Right lobe of liver (tissue), 6 donors: Measurements from ENCODE around the gene MYO15A. TPM values are rescaled to one million over a fixed set of nuclear protein-coding genes. Genes with fewer than 3 reads are reported as not detected.

Experiments
- ATAC-seq, 4 donors: fragments of 200-7000 bp; cut with Tn5 transposase; one replicate each; pipeline ENCODE4 v1.9.1; 2020; ENCODE audit warnings: mild to moderate bottlenecking in 4 of 4, moderate library complexity in 4 of 4
- DNase-seq, 3 donors: peaks; one replicate each; pipeline ENCODE4 v3.0.0-alpha.2; 2020
- H3K27ac ChIP-seq, 3 donors: fragments of 200-600 bp; one replicate each; pipeline ENCODE4 v1.8.0; 2022
- H3K27me3 ChIP-seq, 2 donors: fragments of 200-600 bp; one replicate each; pipeline ENCODE4 v1.8.0; 2022
- H3K36me3 ChIP-seq, 4 donors: fragments of 200-600 bp; sonication (generic) in 1 of 4; one replicate each; pipeline versions ENCODE4 v1.5.1 to v1.8.0; 2017 to 2022; ENCODE audit warnings: control low read depth in 1 of 4
- H3K4me1 ChIP-seq, 4 donors: fragments of 200-600 bp; sonication (generic) in 1 of 4; one replicate each; pipeline versions ENCODE4 v1.5.1 to v1.8.0; 2017 to 2022; ENCODE audit warnings: control low read depth in 1 of 4
- H3K4me3 ChIP-seq, 3 donors: fragments of 200-600 bp; one replicate each; pipeline ENCODE4 v1.8.0; 2022
- H3K9me3 ChIP-seq, 4 donors: fragments of 200-600 bp; sonication (generic) in 1 of 4; one replicate each; pipeline versions ENCODE4 v1.5.1 to v1.8.0; 2017 to 2022; ENCODE audit warnings: control low read depth in 1 of 4
- POLR2A ChIP-seq: fragments of 450-650 bp; IDR thresholded peaks from one replicate; pipeline ENCODE4 v1.6.1; 2017; ENCODE audit warnings: antibody characterized with exemption, mild to moderate bottlenecking
- WGBS: methylation state at CpG from one replicate; pipeline ENCODE4 v1.1.6; 2018; ENCODE audit warnings: low coverage, low lambda C conversion rate; ENCODE audit not compliant: insufficient coverage; ENCODE audit errors: missing lambda C conversion rate; 5-methylcytosine and 5-hydroxymethylcytosine counted together
- intact Hi-C, 2 donors: fragments of 100-400 bp; cut with DNase I; formaldehyde crosslinking; loops; one replicate each; pipeline versions ENCODE4 v1.11.2 to v1.14.1; 2022
- total RNA-seq, 6 experiments: library from RNA; depleted of rRNA in 2 of 6; stranded (reverse); fragments of >200 nt in 2 of 6; fragmentation: NEBNext Ultra II Directional in 3 of 6; extraction: Animal tissue kit (Norgen Biotek cat#: 25700) in 3 of 6; gene quantifications; one replicate each; pipeline versions ENCODE4 v1.1.0 to v1.2.4, GENCODE V29; 2016 to 2023
- TF ChIP-seq, protein P1 (sequence below), 4 donors: fragments of 200-600 bp in 3 of 4; fragments of 450-650 bp in 1 of 4; IDR thresholded peaks; one replicate each; pipeline versions ENCODE4 v1.5.1 to v1.8.0; 2016 to 2022; ENCODE audit warnings: antibody characterized with exemption in 4 of 4, mild to moderate bottlenecking in 2 of 4
- donor health status: DM: no; HTN: yes; CAD: no.
- donor health status: DM: no; HTN: no; CAD: no.
- donor health status: DM: no; HTN: no; CAD: no.
- donor health status: DM: no; HTN: yes; CAD: no.
- donor health status: DM: no; HTN: yes; CAD: no.

Gene MYO15A
- total RNA-seq, 6 experiments from 2014 or later, result 0.19 to 6.2 (median 1.5) TPM

- TF ChIP-seq, protein P1, sequence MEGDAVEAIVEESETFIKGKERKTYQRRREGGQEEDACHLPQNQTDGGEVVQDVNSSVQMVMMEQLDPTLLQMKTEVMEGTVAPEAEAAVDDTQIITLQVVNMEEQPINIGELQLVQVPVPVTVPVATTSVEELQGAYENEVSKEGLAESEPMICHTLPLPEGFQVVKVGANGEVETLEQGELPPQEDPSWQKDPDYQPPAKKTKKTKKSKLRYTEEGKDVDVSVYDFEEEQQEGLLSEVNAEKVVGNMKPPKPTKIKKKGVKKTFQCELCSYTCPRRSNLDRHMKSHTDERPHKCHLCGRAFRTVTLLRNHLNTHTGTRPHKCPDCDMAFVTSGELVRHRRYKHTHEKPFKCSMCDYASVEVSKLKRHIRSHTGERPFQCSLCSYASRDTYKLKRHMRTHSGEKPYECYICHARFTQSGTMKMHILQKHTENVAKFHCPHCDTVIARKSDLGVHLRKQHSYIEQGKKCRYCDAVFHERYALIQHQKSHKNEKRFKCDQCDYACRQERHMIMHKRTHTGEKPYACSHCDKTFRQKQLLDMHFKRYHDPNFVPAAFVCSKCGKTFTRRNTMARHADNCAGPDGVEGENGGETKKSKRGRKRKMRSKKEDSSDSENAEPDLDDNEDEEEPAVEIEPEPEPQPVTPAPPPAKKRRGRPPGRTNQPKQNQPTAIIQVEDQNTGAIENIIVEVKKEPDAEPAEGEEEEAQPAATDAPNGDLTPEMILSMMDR (IDR thresholded peaks at IDR 0.05), result no peak
- no peak for TF ChIP-seq POLR2A
- peak in 2 of 4 donors; percentile 0 to 6 for ATAC-seq
- Histone ChIP-seq H3K4me3 (peak overlapping the region; percentile 86 to 90 (median 88)), H3K36me3 (no peaks in the 10 kb centered on the region), H3K9me3 (no peaks in the 10 kb centered on the region), H3K27me3 (no peaks in the 10 kb centered on the region), H3K27ac (peak overlapping the region; percentile 96 to 99 (median 98)), H3K4me1 (peaks cover 0 to 46% (median 22%) of the 10 kb centered on the region in 4 donors)
- DNase-seq, result peak; percentile 61 to 69 (median 61)
- intact Hi-C loops, result no loop called here
- 0% methylated on average over 3 of the region's 92 CpGs for WGBS
Measured at GRCh38 chr17:18184143-18185031, 75.8 kb downstream of the MYO15A start.

DNA sequence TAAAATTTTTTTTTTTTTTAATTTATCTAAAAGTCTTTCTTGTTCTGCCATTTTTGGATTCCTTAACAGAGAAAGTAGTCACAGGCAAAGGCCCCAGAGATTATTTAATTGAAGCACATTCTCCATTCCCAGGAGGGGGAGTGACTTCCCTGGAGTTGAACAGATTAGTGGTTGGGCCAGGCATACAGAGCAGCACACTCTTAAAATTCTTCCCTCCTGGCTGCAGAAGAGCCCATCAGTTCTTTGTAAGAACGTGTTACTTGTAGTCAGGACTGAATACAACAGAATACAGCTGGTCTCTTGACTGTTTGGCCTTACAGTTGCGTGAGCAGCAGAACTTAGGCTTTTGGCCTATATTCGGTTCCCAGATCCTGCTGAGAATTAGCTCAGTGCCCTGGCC is 76.8 kb downstream of the MYO15A start:
- peak overlapping the region; percentile 86 to 90 (median 88) for H3K4me3 ChIP-seq
- DNase-seq (no peak), ATAC-seq (no peak)
- no peaks in the 10 kb centered on the region for H3K9me3 ChIP-seq
- H3K36me3 ChIP-seq, result no peaks in the 10 kb centered on the region
- peaks cover 0 to 56% (median 26%) of the 10 kb centered on the region in 4 donors for H3K4me1 ChIP-seq
- peak overlapping the region in 2 of 3 donors; percentile 7 to 98 for H3K27ac ChIP-seq
- no peaks in the 10 kb centered on the region for H3K27me3 ChIP-seq
- WGBS, result 0% methylated on average over 3 of the region's 3 CpGs
- TF ChIP-seq POLR2A, result no peak
- TF ChIP-seq, protein P1 (IDR thresholded peaks at IDR 0.05), result no peak
- intact Hi-C loops, result no loop called here

DNA sequence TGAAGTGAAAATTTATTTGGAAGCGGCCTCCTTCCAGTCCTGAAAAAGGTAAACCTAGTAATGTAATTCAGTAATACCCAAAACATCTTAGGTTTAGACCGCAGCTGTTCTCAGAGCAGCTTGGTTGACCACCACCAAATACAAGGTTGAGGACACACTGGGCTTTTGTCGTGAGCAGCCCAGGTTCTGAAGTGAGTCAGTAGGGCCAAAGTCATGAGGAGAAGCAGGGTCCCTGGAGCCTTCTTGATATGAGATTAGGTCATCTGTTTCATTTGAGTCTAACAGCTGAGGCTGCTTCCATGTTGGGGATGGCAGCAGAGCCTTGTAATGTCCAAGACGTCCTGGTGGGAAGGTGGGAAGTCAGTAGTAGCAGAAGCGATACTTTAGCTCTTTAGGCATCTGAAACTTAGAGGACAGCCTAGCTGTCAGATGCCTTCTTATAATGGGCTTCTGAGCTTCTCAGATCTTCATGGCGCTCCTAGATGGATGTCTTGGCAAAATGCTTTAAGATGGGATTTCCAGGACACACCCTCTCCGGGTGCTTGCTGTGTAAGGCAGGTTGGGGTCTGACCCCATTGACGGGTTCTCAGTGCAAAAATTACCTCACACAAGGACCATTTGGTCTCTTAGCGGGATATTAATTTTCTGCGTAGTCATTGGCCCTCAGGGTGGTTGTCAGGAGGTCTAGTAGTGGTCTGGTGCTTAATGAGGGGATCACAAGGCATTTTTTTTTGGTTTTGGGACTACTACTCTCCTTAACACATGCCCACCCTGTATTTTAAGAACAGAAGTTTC is 77.5 kb downstream of the MYO15A start:
- TF ChIP-seq POLR2A, result no peak
- TF ChIP-seq, protein P1 (IDR thresholded peaks at IDR 0.05), result no peak
- WGBS, result 39% methylated on average over 6 of the region's 10 CpGs
- Histone ChIP-seq H3K27me3 (no peaks in the 10 kb centered on the region), H3K27ac (peak overlapping the region in 1 of 3 donors; percentile 7), H3K4me1 (peaks cover 0 to 62% (median 29%) of the 10 kb centered on the region in 4 donors), H3K4me3 (peak overlapping the region; percentile 86 to 90 (median 88)), H3K9me3 (no peaks in the 10 kb centered on the region), H3K36me3 (no peaks in the 10 kb centered on the region)
- no peak for ATAC-seq
- intact Hi-C loops, result no loop called here
- no peak for DNase-seq

DNA sequence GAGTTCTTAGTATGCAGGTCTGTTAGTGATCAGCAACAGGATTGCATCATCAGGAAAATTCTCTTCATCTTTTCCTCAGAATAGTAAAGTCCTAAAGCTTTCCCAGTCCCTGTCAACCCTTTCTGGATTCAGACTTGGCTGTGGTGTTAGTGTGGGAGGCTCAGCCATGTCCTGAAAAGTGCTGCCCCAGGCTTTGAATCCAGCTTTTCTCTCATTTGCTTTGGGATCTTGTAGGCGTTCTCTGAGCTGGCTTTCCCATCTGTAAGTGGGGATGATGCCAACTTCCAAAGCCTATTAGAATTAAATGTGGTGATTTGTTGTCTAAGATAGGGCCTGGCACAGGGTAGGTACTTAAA is 78.0 kb downstream of the MYO15A start:
- Histone ChIP-seq H3K4me3 (peak overlapping the region; percentile 86 to 90 (median 88)), H3K27me3 (no peaks in the 10 kb centered on the region), H3K4me1 (peaks cover 0 to 66% (median 31%) of the 10 kb centered on the region in 4 donors), H3K27ac (peak overlapping the region in 1 of 3 donors; percentile 22), H3K9me3 (no peaks in the 10 kb centered on the region), H3K36me3 (no peaks in the 10 kb centered on the region)
- TF ChIP-seq POLR2A, result no peak
- TF ChIP-seq, protein P1 (IDR thresholded peaks at IDR 0.05), result no peak
- no peak for ATAC-seq
- no peak for DNase-seq
- WGBS, result 15% methylated on average over 1 of the region's 1 CpG
- intact Hi-C loops, result no loop called here
